ENCODE measurements around the gene NKD1. TPM values are rescaled to one million over a fixed set of nuclear protein-coding genes. Genes with fewer than 3 reads are reported as not detected.

The NKD1 gene
- total RNA-seq, 2 donors from 2014 or later: 2.3 TPM

DNA sequence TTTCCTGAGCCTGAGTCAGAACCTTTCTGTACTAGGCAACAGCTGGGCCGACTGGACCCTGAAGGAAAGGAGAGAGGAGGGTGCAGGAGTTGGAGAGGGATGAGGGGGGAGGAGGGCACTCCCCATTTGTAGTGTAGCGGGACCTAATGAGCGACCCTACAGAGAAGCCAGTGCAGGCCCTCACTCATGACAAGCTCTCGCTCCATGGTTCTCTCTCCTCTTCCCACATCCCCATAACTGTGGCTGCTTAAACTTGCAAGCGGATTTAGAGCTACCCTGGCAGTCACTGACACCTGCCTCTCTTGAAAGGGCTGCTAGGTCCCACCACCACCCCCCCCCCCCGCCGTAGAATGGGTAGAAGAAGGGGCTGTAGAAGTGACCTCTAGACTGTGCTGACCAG, 14.5 kb downstream of the NKD1 start:
- no peaks in the 10 kb centered on the region for H3K4me1 ChIP-seq
- H3K36me3 ChIP-seq: no peaks in the 10 kb centered on the region
- TF ChIP-seq, protein P1, sequence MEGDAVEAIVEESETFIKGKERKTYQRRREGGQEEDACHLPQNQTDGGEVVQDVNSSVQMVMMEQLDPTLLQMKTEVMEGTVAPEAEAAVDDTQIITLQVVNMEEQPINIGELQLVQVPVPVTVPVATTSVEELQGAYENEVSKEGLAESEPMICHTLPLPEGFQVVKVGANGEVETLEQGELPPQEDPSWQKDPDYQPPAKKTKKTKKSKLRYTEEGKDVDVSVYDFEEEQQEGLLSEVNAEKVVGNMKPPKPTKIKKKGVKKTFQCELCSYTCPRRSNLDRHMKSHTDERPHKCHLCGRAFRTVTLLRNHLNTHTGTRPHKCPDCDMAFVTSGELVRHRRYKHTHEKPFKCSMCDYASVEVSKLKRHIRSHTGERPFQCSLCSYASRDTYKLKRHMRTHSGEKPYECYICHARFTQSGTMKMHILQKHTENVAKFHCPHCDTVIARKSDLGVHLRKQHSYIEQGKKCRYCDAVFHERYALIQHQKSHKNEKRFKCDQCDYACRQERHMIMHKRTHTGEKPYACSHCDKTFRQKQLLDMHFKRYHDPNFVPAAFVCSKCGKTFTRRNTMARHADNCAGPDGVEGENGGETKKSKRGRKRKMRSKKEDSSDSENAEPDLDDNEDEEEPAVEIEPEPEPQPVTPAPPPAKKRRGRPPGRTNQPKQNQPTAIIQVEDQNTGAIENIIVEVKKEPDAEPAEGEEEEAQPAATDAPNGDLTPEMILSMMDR (IDR thresholded peaks at IDR 0.05): no peak
- no peaks in the 10 kb centered on the region for H3K9me3 ChIP-seq
- H3K9ac ChIP-seq (ENCODE audit: low read depth in 2 of 2, low read length in 2 of 2): no peak overlapping the region
- DNase-seq: no peak
- no peak overlapping the region for H3K4me3 ChIP-seq
- no peaks in the 10 kb centered on the region for H3K27me3 ChIP-seq
- intact Hi-C loops (cut with DNase I): no loop called here
- H3K27ac ChIP-seq: no peak overlapping the region

DNA sequence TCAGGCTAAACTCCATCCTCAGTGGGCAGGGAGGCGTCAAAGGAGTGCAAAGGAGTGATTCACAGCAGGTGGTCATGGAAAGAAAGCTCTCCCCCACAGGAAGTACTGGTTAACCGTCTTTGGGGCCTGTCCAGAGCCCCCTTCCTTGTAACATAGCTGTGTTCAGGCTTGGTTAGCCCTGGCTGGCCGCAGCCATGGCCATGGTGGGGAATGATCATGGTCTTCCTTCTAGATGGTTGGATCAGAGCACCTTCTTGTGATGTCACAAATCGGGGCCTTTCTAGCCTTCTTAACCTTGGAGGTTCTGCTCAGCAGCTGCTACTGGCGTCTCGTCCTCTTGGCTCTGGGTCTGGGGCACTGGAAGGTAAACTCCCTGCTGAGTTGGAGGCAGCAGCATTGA, 15.8 kb downstream of the NKD1 start:
- no peaks in the 10 kb centered on the region for H3K27me3 ChIP-seq
- H3K9me3 ChIP-seq: no peaks in the 10 kb centered on the region
- no peak for DNase-seq
- no peaks in the 10 kb centered on the region for H3K36me3 ChIP-seq
- TF ChIP-seq, protein P1 (IDR thresholded peaks at IDR 0.05): no peak
- H3K9ac ChIP-seq (ENCODE audit: low read depth in 2 of 2, low read length in 2 of 2): no peak overlapping the region
- H3K4me3 ChIP-seq: no peak overlapping the region
- intact Hi-C loops (cut with DNase I): no loop called here
- no peaks in the 10 kb centered on the region for H3K4me1 ChIP-seq
- H3K27ac ChIP-seq: no peak overlapping the region

DNA sequence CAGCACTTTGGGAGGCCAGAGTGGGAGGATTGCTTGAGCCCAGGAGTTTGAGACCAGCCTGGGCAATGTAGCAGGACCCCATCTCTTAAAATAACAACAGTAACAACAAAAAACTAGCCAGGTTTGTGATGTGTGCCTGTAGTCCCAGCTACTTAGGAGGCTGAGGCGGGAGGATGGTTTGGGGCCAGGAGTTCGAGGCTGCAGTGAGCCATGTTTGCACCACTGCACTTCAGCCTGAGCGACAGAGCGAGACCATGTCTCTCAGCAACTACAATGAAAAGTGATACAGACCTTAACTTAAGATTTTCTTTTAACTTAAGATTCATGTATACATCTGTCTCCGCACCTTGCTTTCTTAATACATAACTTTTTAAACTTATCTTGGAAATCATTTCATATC, 17.2 kb downstream of the NKD1 start:
- Histone ChIP-seq H3K9ac (ENCODE audit: low read depth in 2 of 2, low read length in 2 of 2) (no peak overlapping the region), H3K9me3 (no peaks in the 10 kb centered on the region), H3K36me3 (no peaks in the 10 kb centered on the region), H3K4me1 (no peaks in the 10 kb centered on the region), H3K27ac (no peak overlapping the region), H3K4me3 (no peak overlapping the region), H3K27me3 (no peaks in the 10 kb centered on the region)
- TF ChIP-seq, protein P1 (IDR thresholded peaks at IDR 0.05): no peak
- intact Hi-C loops (cut with DNase I): no loop called here
- no peak for DNase-seq

DNA sequence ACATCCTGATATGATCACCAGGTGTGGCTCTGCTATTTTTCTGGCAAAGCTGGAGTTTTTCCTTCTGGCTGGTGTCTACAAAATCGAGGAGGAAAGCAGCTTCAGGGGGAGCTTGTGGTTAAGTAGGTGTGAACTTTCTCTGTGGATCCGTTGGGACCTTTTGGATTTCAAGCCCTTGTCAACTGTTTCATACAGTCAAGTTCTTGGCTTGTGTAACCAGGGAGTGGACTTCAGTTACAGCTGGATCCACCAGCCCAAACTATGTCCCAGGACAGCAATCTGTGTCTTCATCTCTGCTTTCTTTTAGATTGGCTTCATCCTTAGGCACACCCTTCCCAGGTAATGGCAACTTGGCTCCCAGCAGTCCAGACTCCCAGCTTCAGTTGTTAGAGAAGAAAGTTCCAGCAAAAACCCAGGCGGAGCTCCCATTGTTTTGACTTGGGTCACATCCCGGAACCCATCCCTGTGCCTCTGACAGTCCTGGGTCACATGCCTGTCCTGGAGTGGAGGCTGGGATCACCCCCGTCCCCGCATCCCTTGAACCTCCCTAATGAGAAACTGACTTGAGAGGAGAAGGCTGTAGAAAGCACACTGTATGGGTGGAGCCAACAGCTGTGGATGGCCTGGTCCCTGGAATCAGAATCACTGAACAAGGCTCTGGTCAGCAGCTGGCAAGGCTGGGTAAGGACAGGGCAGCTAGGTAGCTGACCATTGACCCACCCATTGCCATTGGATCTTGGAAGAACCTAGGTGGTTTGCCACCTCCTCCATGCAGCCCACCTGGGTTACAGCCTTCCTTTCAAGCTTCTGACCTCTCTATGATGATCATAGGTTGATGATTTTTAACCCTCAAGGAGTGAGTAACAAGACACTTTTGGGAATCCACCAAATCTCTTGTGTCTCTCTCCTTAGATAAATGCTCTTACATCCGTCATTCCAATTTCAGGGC, 18.1 kb downstream of the NKD1 start:
- no peak for DNase-seq
- TF ChIP-seq, protein P1 (IDR thresholded peaks at IDR 0.05): no peak
- intact Hi-C loops (cut with DNase I): no loop called here

DNA sequence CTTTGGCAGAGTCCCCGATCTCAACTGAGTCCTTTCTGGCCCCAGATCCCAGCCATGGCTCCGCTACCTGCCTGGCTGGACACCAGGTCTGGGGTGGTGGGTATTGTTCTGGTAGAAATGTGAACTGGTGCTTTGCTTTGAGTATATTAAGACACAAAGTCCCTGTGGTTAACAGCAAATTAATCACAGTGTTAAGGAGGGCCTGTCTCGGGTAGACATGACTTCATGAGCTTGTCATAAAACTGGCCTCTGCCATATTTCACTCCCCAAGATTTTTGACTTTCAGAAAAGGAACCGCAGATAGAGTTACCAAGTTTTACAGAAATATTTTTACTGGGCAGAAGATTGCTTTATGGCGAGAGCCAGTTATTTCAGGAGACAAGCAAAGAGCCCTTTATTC, 19.5 kb downstream of the NKD1 start:
- no peaks in the 10 kb centered on the region for H3K4me1 ChIP-seq
- no peak overlapping the region for H3K27ac ChIP-seq
- no peak overlapping the region for H3K9ac ChIP-seq (ENCODE audit: low read depth in 2 of 2, low read length in 2 of 2)
- H3K4me3 ChIP-seq: no peak overlapping the region
- H3K36me3 ChIP-seq: no peaks in the 10 kb centered on the region
- no peak for DNase-seq
- H3K27me3 ChIP-seq: no peaks in the 10 kb centered on the region
- TF ChIP-seq, protein P1 (IDR thresholded peaks at IDR 0.05): no peak
- H3K9me3 ChIP-seq: no peaks in the 10 kb centered on the region
- intact Hi-C loops (cut with DNase I): no loop called here

More for the DNA sequence above, 18.1 kb downstream of the NKD1 start:
- no peaks in the 10 kb centered on the region for H3K4me1 ChIP-seq
- H3K9me3 ChIP-seq: no peaks in the 10 kb centered on the region
- no peak overlapping the region for H3K27ac ChIP-seq
- H3K27me3 ChIP-seq: no peaks in the 10 kb centered on the region
- no peak overlapping the region for H3K4me3 ChIP-seq
- no peaks in the 10 kb centered on the region for H3K36me3 ChIP-seq
- H3K9ac ChIP-seq (ENCODE audit: low read depth in 2 of 2, low read length in 2 of 2): no peak overlapping the region

Data from colonic mucosa (tissue), 4 donors.